ENCODE results near the gene ZNRF3.

ZNRF3 gene

DNA sequence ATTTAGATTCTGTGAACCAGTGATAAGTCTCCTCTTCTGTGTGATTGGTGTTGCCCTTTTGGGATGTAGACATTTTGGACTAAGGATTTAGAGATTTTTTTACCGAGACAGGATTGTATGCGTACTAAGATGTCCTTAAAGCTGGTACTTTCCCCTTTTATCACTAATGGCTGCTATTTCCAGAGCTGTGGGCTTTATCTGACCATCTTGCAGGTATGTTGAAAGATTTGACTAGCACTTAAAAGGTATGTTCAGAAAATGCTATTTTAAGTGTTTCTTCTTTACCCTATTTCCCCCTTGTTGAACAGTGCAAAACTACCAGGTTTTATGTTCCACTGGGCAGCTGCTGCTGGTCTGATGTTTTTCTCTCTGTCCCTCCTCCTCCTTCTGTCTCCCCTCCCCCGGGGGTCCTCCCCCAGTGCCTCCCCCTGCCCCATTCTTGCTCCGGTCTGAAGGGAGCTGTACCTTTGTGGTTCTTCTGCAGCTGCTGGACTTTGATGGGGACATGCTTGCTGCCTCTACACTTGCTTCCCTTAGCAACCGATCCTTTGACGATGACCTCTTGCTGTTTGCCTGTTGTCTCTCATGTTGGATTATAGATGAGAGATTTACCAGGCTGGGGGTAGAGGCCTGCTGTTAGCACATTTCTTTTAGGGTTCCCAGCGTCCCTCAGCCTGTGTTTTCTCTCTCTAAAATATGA lies 59.6 kb downstream of the ZNRF3 start:
- TF ChIP-seq, protein P1, sequence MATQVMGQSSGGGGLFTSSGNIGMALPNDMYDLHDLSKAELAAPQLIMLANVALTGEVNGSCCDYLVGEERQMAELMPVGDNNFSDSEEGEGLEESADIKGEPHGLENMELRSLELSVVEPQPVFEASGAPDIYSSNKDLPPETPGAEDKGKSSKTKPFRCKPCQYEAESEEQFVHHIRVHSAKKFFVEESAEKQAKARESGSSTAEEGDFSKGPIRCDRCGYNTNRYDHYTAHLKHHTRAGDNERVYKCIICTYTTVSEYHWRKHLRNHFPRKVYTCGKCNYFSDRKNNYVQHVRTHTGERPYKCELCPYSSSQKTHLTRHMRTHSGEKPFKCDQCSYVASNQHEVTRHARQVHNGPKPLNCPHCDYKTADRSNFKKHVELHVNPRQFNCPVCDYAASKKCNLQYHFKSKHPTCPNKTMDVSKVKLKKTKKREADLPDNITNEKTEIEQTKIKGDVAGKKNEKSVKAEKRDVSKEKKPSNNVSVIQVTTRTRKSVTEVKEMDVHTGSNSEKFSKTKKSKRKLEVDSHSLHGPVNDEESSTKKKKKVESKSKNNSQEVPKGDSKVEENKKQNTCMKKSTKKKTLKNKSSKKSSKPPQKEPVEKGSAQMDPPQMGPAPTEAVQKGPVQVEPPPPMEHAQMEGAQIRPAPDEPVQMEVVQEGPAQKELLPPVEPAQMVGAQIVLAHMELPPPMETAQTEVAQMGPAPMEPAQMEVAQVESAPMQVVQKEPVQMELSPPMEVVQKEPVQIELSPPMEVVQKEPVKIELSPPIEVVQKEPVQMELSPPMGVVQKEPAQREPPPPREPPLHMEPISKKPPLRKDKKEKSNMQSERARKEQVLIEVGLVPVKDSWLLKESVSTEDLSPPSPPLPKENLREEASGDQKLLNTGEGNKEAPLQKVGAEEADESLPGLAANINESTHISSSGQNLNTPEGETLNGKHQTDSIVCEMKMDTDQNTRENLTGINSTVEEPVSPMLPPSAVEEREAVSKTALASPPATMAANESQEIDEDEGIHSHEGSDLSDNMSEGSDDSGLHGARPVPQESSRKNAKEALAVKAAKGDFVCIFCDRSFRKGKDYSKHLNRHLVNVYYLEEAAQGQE (IDR thresholded peaks at IDR 0.05; ENCODE audit: low read depth), result no peak

DNA sequence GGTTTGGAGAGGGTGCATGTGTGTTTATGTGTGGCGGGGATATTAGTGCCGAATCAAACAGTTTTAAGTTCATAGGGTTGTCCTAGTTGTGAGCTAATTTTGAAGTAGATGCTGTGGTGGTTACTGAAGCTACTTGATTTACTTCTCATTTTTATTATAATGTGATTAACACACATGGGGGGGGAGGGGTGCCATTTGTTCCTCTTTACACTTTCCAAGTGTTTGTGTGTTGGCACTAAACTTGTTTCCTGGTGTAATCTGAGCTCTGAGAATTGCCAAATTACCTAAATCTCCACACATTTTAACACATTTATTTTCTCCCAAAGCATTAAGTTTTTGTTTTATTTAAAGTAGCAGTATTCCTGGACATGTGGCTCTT lies 60.1 kb downstream of the ZNRF3 start:
- TF ChIP-seq TCF12 (IDR thresholded peaks at IDR 0.05; ENCODE audit: low read depth), result no peak
- TF ChIP-seq FOXM1 (IDR thresholded peaks at IDR 0.05; ENCODE audit: borderline replicate concordance, low read depth), result no peak
- no peak for TF ChIP-seq TAF1 (IDR thresholded peaks at IDR 0.05; ENCODE audit: low read depth)

DNA sequence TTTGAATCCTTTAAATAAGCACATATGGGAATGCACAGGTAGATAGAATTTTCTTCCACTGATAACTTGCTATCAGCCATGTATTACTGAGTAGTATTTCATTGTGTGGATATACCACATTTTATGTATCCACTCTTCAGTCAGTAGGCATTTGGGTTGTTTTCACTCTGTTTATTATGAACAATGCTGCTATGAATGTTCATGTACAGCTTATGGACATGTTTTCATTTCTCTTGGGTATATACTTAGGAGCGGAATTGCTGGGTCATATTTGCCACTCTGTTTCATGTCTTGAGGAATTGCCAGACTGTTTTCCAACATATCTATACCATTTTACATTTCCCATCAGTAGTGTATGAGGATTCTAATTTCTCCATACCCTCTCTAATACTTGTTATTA lies 63.8 kb downstream of the ZNRF3 start:
- no peak for TF ChIP-seq NFIC (IDR thresholded peaks at IDR 0.05)
- no peak for TF ChIP-seq TAF1 (IDR thresholded peaks at IDR 0.05; ENCODE audit: low read depth)
- TF ChIP-seq TCF12 (IDR thresholded peaks at IDR 0.05; ENCODE audit: low read depth), result no peak
- TF ChIP-seq YY1 (IDR thresholded peaks at IDR 0.05; ENCODE audit: low read depth), result no peak
- no peak for TF ChIP-seq EGR1 (IDR thresholded peaks at IDR 0.05)
- TF ChIP-seq, protein P2, sequence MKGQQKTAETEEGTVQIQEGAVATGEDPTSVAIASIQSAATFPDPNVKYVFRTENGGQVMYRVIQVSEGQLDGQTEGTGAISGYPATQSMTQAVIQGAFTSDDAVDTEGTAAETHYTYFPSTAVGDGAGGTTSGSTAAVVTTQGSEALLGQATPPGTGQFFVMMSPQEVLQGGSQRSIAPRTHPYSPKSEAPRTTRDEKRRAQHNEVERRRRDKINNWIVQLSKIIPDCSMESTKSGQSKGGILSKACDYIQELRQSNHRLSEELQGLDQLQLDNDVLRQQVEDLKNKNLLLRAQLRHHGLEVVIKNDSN (IDR thresholded peaks at IDR 0.05), result no peak
- no peak for TF ChIP-seq EP300 (IDR thresholded peaks at IDR 0.05; ENCODE audit: borderline replicate concordance)
- TF ChIP-seq FOXM1 (IDR thresholded peaks at IDR 0.05; ENCODE audit: borderline replicate concordance, low read depth), result no peak
- TF ChIP-seq CEBPB (IDR thresholded peaks at IDR 0.05), result no peak
- TF ChIP-seq CREB1 (IDR thresholded peaks at IDR 0.05; ENCODE audit: low read depth), result no peak
- no peak for TF ChIP-seq RAD21 (IDR thresholded peaks at IDR 0.05; ENCODE audit: low read depth)
- no peak for TF ChIP-seq TEAD4 (IDR thresholded peaks at IDR 0.05)
- TF ChIP-seq ZBTB7A (IDR thresholded peaks at IDR 0.05; ENCODE audit: low read depth), result no peak
- TF ChIP-seq, protein P1 (IDR thresholded peaks at IDR 0.05; ENCODE audit: low read depth), result no peak

DNA sequence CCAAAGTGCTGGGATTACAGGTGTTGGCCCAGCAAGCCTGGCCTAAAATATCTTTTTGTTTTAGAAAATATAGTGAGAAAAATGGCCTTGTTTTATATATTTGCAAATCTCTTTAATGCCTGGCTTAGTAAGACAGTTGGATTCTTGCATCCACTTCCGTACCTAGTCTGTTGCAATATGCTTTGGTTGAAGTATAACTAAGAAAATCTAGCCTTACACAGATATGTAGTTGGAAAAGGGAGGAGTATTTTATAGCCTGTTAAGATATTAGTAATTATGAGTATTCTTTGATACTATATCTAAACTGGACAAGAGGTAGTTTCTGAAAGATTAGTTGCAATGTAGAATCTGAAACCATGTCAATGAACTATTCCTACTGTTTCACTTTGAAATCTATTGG lies 65.1 kb downstream of the ZNRF3 start:
- TF ChIP-seq TEAD4 (IDR thresholded peaks at IDR 0.05), result no peak
- TF ChIP-seq TAF1 (IDR thresholded peaks at IDR 0.05; ENCODE audit: low read depth), result no peak
- TF ChIP-seq NFIC (IDR thresholded peaks at IDR 0.05), result no peak
- no peak for TF ChIP-seq EGR1 (IDR thresholded peaks at IDR 0.05)
- TF ChIP-seq YY1 (IDR thresholded peaks at IDR 0.05; ENCODE audit: low read depth), result no peak
- no peak for TF ChIP-seq EP300 (IDR thresholded peaks at IDR 0.05; ENCODE audit: borderline replicate concordance)
- no peak for TF ChIP-seq RAD21 (IDR thresholded peaks at IDR 0.05; ENCODE audit: low read depth)
- TF ChIP-seq ZBTB7A (IDR thresholded peaks at IDR 0.05; ENCODE audit: low read depth), result no peak
- TF ChIP-seq, protein P3, sequence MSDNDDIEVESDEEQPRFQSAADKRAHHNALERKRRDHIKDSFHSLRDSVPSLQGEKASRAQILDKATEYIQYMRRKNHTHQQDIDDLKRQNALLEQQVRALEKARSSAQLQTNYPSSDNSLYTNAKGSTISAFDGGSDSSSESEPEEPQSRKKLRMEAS (IDR thresholded peaks at IDR 0.05), result no peak
- TF ChIP-seq, protein P1 (IDR thresholded peaks at IDR 0.05; ENCODE audit: low read depth), result no peak
- TF ChIP-seq, protein P2 (IDR thresholded peaks at IDR 0.05), result no peak
- TF ChIP-seq CREB1 (IDR thresholded peaks at IDR 0.05; ENCODE audit: low read depth), result no peak
- TF ChIP-seq CEBPB (IDR thresholded peaks at IDR 0.05), result no peak
- no peak for TF ChIP-seq TCF12 (IDR thresholded peaks at IDR 0.05; ENCODE audit: low read depth)
- TF ChIP-seq FOXM1 (IDR thresholded peaks at IDR 0.05; ENCODE audit: borderline replicate concordance, low read depth), result no peak

DNA sequence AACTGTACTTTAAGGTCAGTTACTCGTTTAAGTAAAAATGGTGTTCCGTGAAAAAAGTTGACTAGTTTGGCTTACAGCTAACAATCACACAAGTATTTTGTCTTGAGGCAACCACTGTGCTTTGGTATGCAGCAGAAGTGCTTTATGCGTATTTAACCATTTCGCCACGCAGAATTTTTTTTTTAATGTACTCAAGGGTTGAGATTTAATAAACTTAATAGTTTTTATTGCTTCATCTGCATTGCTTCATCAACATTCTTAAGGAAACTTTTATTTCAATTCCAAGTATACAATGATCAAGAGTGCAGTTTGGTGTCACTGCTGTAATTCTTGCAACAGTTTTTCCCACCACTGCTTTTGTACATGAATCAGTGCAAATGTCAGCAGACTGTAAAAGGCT lies 66.4 kb downstream of the ZNRF3 start:
- TF ChIP-seq ZBTB7A (IDR thresholded peaks at IDR 0.05; ENCODE audit: low read depth) (no peak), TCF12 (IDR thresholded peaks at IDR 0.05; ENCODE audit: low read depth) (no peak), RAD21 (IDR thresholded peaks at IDR 0.05; ENCODE audit: low read depth) (no peak), CEBPB (IDR thresholded peaks at IDR 0.05) (no peak), EP300 (IDR thresholded peaks at IDR 0.05; ENCODE audit: borderline replicate concordance) (no peak), CREB1 (IDR thresholded peaks at IDR 0.05; ENCODE audit: low read depth) (no peak), EGR1 (IDR thresholded peaks at IDR 0.05) (no peak), YY1 (IDR thresholded peaks at IDR 0.05; ENCODE audit: low read depth) (no peak), TEAD4 (IDR thresholded peaks at IDR 0.05) (no peak)
- TF ChIP-seq, protein P2 (IDR thresholded peaks at IDR 0.05), result no peak
- TF ChIP-seq, protein P1 (IDR thresholded peaks at IDR 0.05; ENCODE audit: low read depth), result no peak
- TF ChIP-seq, protein P3 (IDR thresholded peaks at IDR 0.05), result no peak

Data from Ishikawa (cell line).